Peyer's patch (tissue), 4 donors: Measurements from ENCODE around the gene MCF2L2. TPM values are rescaled to one million over a fixed set of nuclear protein-coding genes. Genes with fewer than 3 reads are reported as not detected.
A peak's percentile ranks its signal among the peaks of the same experiment; 100 is the strongest.
"Not testable (repeated sequence)": the region's sequence is repeated elsewhere in the genome, so short reads cannot be mapped to it uniquely, and the experiment has no call there.

Source experiments
- DNase-seq, 3 donors: peaks; one replicate each; pipeline ENCODE4 v3.0.0-alpha.2; 2017 to 2019
- H3K27ac ChIP-seq, 4 donors: fragments of 200-600 bp; sonication (generic); one replicate each; pipeline ENCODE4 v1.5.1; 2016 to 2019
- H3K27me3 ChIP-seq, 2 donors: fragments of 200-600 bp; sonication (generic); one replicate each; pipeline ENCODE4 v1.5.1; 2019
- H3K36me3 ChIP-seq, 3 donors: fragments of 200-600 bp; sonication (generic); one replicate each; pipeline ENCODE4 v1.5.1; 2016 to 2019
- H3K4me1 ChIP-seq, 4 donors: fragments of 200-600 bp; sonication (generic); one replicate each; pipeline ENCODE4 v1.5.1; 2016 to 2019
- H3K4me3 ChIP-seq, 4 donors: fragments of 200-600 bp; sonication (generic); 1 replicate in 3 of 4; 2 replicates in 1 of 4; pipeline ENCODE4 v1.5.1; 2016 to 2019; ENCODE audit warnings: mild to moderate bottlenecking in 1 of 4
- H3K9me3 ChIP-seq, 4 donors: fragments of 200-600 bp; sonication (generic); one replicate each; pipeline ENCODE4 v1.5.1; 2016 to 2019; ENCODE audit warnings: mild to moderate bottlenecking in 1 of 4
- POLR2A ChIP-seq, 2 donors: fragments of 450-650 bp; IDR thresholded peaks; one replicate each; pipeline ENCODE4 v1.5.1; 2017; ENCODE audit warnings: antibody characterized with exemption in 2 of 2, mild to moderate bottlenecking in 2 of 2, moderate library complexity in 2 of 2
- total RNA-seq, 4 donors: library from RNA; depleted of rRNA; stranded (reverse); fragments of >200 nt; gene quantifications; one replicate each; pipeline ENCODE4 v1.1.0, GENCODE V29; 2016
- TF ChIP-seq, protein P1 (sequence below), 6 experiments: fragments of 450-650 bp in 4 of 6; fragments of 200-600 bp in 2 of 6; sonication (generic) in 1 of 6; IDR thresholded peaks; one replicate each; pipeline ENCODE4 v1.5.1; 2017 to 2019; ENCODE audit warnings: antibody characterized with exemption in 6 of 6, mild to moderate bottlenecking in 3 of 6, moderate library complexity in 1 of 6

The MCF2L2 gene
- total RNA-seq, 4 donors from 2014 or later = 0.67 to 12.4 (median 1.1) TPM

- H3K9me3 ChIP-seq = no peaks in the 10 kb centered on the region
- TF ChIP-seq, protein P1, sequence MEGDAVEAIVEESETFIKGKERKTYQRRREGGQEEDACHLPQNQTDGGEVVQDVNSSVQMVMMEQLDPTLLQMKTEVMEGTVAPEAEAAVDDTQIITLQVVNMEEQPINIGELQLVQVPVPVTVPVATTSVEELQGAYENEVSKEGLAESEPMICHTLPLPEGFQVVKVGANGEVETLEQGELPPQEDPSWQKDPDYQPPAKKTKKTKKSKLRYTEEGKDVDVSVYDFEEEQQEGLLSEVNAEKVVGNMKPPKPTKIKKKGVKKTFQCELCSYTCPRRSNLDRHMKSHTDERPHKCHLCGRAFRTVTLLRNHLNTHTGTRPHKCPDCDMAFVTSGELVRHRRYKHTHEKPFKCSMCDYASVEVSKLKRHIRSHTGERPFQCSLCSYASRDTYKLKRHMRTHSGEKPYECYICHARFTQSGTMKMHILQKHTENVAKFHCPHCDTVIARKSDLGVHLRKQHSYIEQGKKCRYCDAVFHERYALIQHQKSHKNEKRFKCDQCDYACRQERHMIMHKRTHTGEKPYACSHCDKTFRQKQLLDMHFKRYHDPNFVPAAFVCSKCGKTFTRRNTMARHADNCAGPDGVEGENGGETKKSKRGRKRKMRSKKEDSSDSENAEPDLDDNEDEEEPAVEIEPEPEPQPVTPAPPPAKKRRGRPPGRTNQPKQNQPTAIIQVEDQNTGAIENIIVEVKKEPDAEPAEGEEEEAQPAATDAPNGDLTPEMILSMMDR (IDR thresholded peaks at IDR 0.05) = no peak
- no peak for TF ChIP-seq POLR2A (IDR thresholded peaks at IDR 0.05)
- no peak overlapping the region for H3K4me3 ChIP-seq
- peak overlapping the region in 1 of 4 donors; percentile 46 for H3K27ac ChIP-seq
- peak in 1 of 3 donors; percentile 50 for DNase-seq
- no peaks in the 10 kb centered on the region for H3K27me3 ChIP-seq
- H3K4me1 ChIP-seq = peaks cover 0 to 4% (median 0%) of the 10 kb centered on the region in 4 donors
- H3K36me3 ChIP-seq = no peaks in the 10 kb centered on the region
Measured at GRCh38 chr3:183377307-183377959, 51.0 kb downstream of the MCF2L2 start.

DNA sequence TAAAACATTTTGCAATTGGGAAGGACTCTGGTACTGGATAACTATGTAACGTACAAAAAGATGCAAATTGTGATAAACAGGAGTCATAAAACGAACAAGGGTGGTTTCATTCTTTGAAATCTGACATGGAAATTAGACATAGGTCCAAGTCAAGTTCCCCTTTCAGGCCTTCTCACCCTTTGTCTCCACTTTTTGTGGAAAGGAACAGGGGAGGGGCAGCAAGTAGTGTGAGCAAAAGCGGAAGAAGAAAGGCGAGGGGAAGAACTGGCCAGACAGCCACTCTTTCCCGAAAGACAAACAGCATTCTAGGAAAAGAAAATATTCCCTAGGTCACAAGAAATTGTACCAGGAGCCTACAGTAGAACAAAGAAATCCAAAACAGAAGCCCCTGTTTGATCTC, 52.6 kb downstream of the MCF2L2 start:
- Histone ChIP-seq H3K4me1 (peaks cover 0 to 4% (median 0%) of the 10 kb centered on the region in 4 donors), H3K36me3 (no peaks in the 10 kb centered on the region), H3K27me3 (no peaks in the 10 kb centered on the region), H3K4me3 (no peak overlapping the region), H3K9me3 (no peaks in the 10 kb centered on the region), H3K27ac (no peak overlapping the region)
- DNase-seq = no peak
- TF ChIP-seq POLR2A (IDR thresholded peaks at IDR 0.05) = no peak
- TF ChIP-seq, protein P1 (IDR thresholded peaks at IDR 0.05) = no peak

GRCh38 chr3:183375337-183375736, 53.1 kb downstream of the MCF2L2 start:
- TF ChIP-seq, protein P1 (IDR thresholded peaks at IDR 0.05) = no peak
- TF ChIP-seq POLR2A (IDR thresholded peaks at IDR 0.05) = no peak

GRCh38 chr3:183372911-183373310, 55.5 kb downstream of the MCF2L2 start:
- no peak for DNase-seq
- Histone ChIP-seq H3K36me3 (no peaks in the 10 kb centered on the region), H3K4me3 (no peak overlapping the region), H3K27ac (no peak overlapping the region), H3K4me1 (peaks cover 0 to 4% (median 0%) of the 10 kb centered on the region in 4 donors), H3K9me3 (no peaks in the 10 kb centered on the region), H3K27me3 (no peaks in the 10 kb centered on the region)
- TF ChIP-seq POLR2A (IDR thresholded peaks at IDR 0.05) = no peak

More at GRCh38 chr3:183375337-183375736, 53.1 kb downstream of the MCF2L2 start:
- Histone ChIP-seq H3K4me3 (no peak overlapping the region), H3K27ac (no peak overlapping the region), H3K27me3 (no peaks in the 10 kb centered on the region), H3K4me1 (peaks cover 0 to 4% (median 0%) of the 10 kb centered on the region in 4 donors), H3K9me3 (no peaks in the 10 kb centered on the region), H3K36me3 (no peaks in the 10 kb centered on the region)
- no peak for DNase-seq

DNA sequence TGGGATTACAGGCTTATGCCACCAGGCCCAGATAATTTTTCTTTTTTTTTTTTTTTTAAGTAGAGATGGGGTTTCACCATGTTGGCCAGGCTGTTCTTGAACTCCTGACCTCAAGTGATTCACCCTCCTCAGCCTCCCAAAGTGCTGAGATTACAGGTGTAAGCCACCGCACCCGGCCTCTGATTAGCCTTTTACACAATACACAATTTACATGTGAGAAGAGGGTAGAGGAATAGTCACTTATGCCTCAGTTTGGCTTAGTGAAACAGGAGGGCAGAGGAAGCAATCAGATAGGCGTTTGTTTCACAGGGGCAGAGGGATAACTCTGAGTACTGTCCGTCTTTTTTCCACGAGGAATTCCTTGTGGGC, 56.8 kb downstream of the MCF2L2 start:
- peak in 1 of 3 donors; percentile 48 for DNase-seq
- not testable (repeated sequence) for H3K4me1 ChIP-seq, H3K4me3 ChIP-seq, H3K9me3 ChIP-seq, H3K36me3 ChIP-seq, H3K27me3 ChIP-seq
- peak overlapping the region in 1 of 4 donors; percentile 61 for H3K27ac ChIP-seq

GRCh38 chr3:183370391-183370790, 58.0 kb downstream of the MCF2L2 start:
- peak overlapping the region in 2 of 4 donors; percentile 8 to 28 for H3K27ac ChIP-seq

More at GRCh38 chr3:183370391-183370790, 58.0 kb downstream of the MCF2L2 start:
- Histone ChIP-seq H3K4me1 (no peaks in the 10 kb centered on the region), H3K36me3 (no peaks in the 10 kb centered on the region), H3K27me3 (no peaks in the 10 kb centered on the region), H3K4me3 (no peak overlapping the region), H3K9me3 (no peaks in the 10 kb centered on the region)
- DNase-seq = no peak
- TF ChIP-seq, protein P1 (IDR thresholded peaks at IDR 0.05) = no peak
- no peak for TF ChIP-seq POLR2A (IDR thresholded peaks at IDR 0.05)
